GM12878 (cell line): Measurements from ENCODE around the gene ITGB5. TPM values are rescaled to one million over a fixed set of nuclear protein-coding genes. Genes with fewer than 3 reads are reported as not detected.

Source experiments
- BHLHE40 ChIP-seq, 2 experiments: fragments of 450-650 bp in 1 of 2; IDR thresholded peaks; 2 replicates each; pipeline ENCODE4 v1.6.1; 2011 to 2017; ENCODE audit warnings: low read depth in 2 of 2, borderline replicate concordance in 1 of 2, improper control_type of control experiment in 1 of 2, low read length in 1 of 2, mild to moderate bottlenecking in 1 of 2
- CREB1 ChIP-seq: IDR thresholded peaks from 2 replicates; pipeline ENCODE4 v1.6.1; 2012; ENCODE audit warnings: low read depth, mild to moderate bottlenecking, inconsistent platforms
- KAT2A ChIP-seq: conservative IDR thresholded peaks from 2 replicates; pipeline ENCODE4 v1.6.1; 2011; ENCODE audit warnings: low read depth, low read length; ENCODE audit not compliant: control insufficient read depth
- LARP7 ChIP-seq: fragments of 450-650 bp; IDR thresholded peaks from 2 replicates; pipeline ENCODE4 v1.6.1; 2017; ENCODE audit warnings: mild to moderate bottlenecking
- MTA3 ChIP-seq: IDR thresholded peaks from 2 replicates; pipeline ENCODE4 v1.6.1; 2012; ENCODE audit warnings: low read length, inconsistent platforms, borderline replicate concordance
- NFXL1 ChIP-seq: fragments of 450-650 bp; IDR thresholded peaks from 2 replicates; pipeline ENCODE4 v1.6.1; 2017; ENCODE audit warnings: antibody characterized with exemption, mild to moderate bottlenecking, borderline replicate concordance
- POLR2AphosphoS2 ChIP-seq: IDR thresholded peaks from 2 replicates; pipeline ENCODE4 v1.6.1; 2011; ENCODE audit warnings: low read depth, mild to moderate bottlenecking, low read length, improper control_type of control experiment, moderate library complexity
- SIN3A ChIP-seq: IDR thresholded peaks from 2 replicates; pipeline ENCODE4 v1.6.1; 2012; ENCODE audit warnings: low read depth, low read length, improper control_type of control experiment
- TAF1 ChIP-seq: IDR thresholded peaks from 2 replicates; pipeline ENCODE4 v1.6.1; 2011; ENCODE audit warnings: mild to moderate bottlenecking, low read depth, low read length, borderline replicate concordance
- WRNIP1 ChIP-seq: IDR thresholded peaks from 2 replicates; pipeline ENCODE4 v1.6.1; 2011; ENCODE audit warnings: low read depth, low read length, improper control_type of control experiment, borderline replicate concordance
- polyA plus RNA-seq, 11 experiments: library from polyadenylated mRNA; depleted of rRNA in 4 of 11; unstranded in 6 of 11; stranded (reverse) in 5 of 11; fragments of >200 nt; fragmentation: Nextera tagmentation in 4 of 11; fragmentation: Illumina TruSeq in 1 of 11; extraction: Ambion mirVana in 4 of 11; extraction: Trizol in 1 of 11; gene quantifications; 1 replicate in 1 of 11; 2 replicates in 10 of 11; pipeline versions ENCODE4 v1.2.1 to v1.2.3, GENCODE V29; 2011 to 2016; ENCODE audit warnings: inconsistent platforms in 2 of 11, missing spikeins in 2 of 11, low read depth in 1 of 11
- total RNA-seq, 4 experiments: library from RNA; depleted of rRNA in 3 of 4; stranded (reverse); fragments of >200 nt in 3 of 4; fragmentation: Illumina TruSeq in 1 of 4; extraction: Trizol in 1 of 4; gene quantifications; 2 replicates each; pipeline versions ENCODE4 v1.2.1 to v1.2.3, GENCODE V29; 2013 to 2021
- TF ChIP-seq, protein P1 (sequence below): fragments of 450-650 bp; IDR thresholded peaks from 2 replicates; pipeline ENCODE4 v1.6.1; 2016; ENCODE audit warnings: mild to moderate bottlenecking, moderate library complexity, borderline replicate concordance
- TF ChIP-seq, protein P2 (sequence below): IDR thresholded peaks from 2 replicates; pipeline ENCODE4 v1.6.1; 2012; ENCODE audit warnings: mild to moderate bottlenecking, low read depth, low read length
- TF ChIP-seq, protein P3 (sequence below): fragments of 450-650 bp; IDR thresholded peaks from 2 replicates; pipeline ENCODE4 v1.6.1; 2018; ENCODE audit warnings: borderline replicate concordance, mild to moderate bottlenecking; ENCODE audit not compliant: partially characterized antibody
- TF ChIP-seq, protein P4 (sequence below): IDR thresholded peaks from 2 replicates; pipeline ENCODE4 v1.6.1; 2011; ENCODE audit warnings: borderline replicate concordance, low read depth, mild to moderate bottlenecking, moderate library complexity, low read length; ENCODE audit not compliant: insufficient read depth, poor library complexity, severe bottlenecking
- TF ChIP-seq, protein P5 (sequence below): IDR thresholded peaks from 2 replicates; pipeline ENCODE4 v1.6.1; 2011; ENCODE audit warnings: low read depth, low read length, improper control_type of control experiment, borderline replicate concordance

Gene ITGB5
- total and polyA plus RNA-seq, 10 of the 15 experiments (the other 5 are each of a cell fraction or from before 2014, with no cell fraction given) = 0.05 to 10.0 (median 0.83) TPM; not detected in 2

DNA sequence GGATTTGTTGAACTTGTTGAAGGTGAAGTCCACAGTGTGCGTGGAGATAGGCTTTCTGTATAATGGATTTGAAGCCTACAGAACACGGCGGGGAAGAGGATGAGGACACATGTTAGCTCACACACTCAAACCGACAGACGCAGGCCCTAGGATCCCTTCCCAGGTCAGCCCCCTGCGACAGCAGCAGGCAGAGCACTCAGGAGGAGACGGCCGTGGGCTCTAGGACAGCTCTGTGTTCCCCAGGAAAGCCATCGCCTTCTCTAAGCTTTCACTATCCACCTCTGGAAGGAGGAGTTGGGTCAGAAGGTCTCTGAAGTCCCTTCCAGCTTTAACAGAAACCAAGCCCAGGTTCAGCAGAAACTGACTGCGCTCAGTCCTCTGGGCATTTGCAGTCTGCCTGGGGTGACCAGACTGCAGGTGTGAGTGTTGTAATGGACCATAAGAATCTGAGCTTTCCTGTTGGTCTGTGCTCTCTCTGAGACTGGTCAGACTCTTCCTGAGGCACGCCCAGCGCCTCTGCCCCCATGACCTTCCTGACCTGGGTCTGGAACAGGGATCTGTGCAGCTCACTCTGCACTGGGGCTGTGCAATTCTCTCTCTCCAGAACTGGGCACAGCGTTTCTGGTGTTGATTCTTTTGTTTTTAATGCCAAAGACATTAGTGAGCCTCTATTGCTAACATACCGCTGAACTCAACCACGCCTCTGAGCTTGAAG, 123.4 kb downstream of the ITGB5 start (continued):
- TF ChIP-seq, protein P1, sequence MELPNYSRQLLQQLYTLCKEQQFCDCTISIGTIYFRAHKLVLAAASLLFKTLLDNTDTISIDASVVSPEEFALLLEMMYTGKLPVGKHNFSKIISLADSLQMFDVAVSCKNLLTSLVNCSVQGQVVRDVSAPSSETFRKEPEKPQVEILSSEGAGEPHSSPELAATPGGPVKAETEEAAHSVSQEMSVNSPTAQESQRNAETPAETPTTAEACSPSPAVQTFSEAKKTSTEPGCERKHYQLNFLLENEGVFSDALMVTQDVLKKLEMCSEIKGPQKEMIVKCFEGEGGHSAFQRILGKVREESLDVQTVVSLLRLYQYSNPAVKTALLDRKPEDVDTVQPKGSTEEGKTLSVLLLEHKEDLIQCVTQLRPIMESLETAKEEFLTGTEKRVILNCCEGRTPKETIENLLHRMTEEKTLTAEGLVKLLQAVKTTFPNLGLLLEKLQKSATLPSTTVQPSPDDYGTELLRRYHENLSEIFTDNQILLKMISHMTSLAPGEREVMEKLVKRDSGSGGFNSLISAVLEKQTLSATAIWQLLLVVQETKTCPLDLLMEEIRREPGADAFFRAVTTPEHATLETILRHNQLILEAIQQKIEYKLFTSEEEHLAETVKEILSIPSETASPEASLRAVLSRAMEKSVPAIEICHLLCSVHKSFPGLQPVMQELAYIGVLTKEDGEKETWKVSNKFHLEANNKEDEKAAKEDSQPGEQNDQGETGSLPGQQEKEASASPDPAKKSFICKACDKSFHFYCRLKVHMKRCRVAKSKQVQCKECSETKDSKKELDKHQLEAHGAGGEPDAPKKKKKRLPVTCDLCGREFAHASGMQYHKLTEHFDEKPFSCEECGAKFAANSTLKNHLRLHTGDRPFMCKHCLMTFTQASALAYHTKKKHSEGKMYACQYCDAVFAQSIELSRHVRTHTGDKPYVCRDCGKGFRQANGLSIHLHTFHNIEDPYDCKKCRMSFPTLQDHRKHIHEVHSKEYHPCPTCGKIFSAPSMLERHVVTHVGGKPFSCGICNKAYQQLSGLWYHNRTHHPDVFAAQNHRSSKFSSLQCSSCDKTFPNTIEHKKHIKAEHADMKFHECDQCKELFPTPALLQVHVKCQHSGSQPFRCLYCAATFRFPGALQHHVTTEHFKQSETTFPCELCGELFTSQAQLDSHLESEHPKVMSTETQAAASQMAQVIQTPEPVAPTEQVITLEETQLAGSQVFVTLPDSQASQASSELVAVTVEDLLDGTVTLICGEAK = no peak
- no peak for TF ChIP-seq KAT2A
- TF ChIP-seq LARP7 = no peak
- TF ChIP-seq, protein P2, sequence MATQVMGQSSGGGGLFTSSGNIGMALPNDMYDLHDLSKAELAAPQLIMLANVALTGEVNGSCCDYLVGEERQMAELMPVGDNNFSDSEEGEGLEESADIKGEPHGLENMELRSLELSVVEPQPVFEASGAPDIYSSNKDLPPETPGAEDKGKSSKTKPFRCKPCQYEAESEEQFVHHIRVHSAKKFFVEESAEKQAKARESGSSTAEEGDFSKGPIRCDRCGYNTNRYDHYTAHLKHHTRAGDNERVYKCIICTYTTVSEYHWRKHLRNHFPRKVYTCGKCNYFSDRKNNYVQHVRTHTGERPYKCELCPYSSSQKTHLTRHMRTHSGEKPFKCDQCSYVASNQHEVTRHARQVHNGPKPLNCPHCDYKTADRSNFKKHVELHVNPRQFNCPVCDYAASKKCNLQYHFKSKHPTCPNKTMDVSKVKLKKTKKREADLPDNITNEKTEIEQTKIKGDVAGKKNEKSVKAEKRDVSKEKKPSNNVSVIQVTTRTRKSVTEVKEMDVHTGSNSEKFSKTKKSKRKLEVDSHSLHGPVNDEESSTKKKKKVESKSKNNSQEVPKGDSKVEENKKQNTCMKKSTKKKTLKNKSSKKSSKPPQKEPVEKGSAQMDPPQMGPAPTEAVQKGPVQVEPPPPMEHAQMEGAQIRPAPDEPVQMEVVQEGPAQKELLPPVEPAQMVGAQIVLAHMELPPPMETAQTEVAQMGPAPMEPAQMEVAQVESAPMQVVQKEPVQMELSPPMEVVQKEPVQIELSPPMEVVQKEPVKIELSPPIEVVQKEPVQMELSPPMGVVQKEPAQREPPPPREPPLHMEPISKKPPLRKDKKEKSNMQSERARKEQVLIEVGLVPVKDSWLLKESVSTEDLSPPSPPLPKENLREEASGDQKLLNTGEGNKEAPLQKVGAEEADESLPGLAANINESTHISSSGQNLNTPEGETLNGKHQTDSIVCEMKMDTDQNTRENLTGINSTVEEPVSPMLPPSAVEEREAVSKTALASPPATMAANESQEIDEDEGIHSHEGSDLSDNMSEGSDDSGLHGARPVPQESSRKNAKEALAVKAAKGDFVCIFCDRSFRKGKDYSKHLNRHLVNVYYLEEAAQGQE = no peak
- TF ChIP-seq, protein P3, sequence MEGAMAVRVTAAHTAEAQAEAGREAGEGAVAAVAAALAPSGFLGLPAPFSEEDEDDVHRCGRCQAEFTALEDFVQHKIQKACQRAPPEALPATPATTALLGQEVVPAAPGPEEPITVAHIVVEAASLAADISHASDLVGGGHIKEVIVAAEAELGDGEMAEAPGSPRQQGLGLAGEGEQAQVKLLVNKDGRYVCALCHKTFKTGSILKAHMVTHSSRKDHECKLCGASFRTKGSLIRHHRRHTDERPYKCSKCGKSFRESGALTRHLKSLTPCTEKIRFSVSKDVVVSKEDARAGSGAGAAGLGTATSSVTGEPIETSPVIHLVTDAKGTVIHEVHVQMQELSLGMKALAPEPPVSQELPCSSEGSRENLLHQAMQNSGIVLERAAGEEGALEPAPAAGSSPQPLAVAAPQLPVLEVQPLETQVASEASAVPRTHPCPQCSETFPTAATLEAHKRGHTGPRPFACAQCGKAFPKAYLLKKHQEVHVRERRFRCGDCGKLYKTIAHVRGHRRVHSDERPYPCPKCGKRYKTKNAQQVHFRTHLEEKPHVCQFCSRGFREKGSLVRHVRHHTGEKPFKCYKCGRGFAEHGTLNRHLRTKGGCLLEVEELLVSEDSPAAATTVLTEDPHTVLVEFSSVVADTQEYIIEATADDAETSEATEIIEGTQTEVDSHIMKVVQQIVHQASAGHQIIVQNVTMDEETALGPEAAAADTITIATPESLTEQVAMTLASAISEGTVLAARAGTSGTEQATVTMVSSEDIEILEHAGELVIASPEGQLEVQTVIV = no peak
- TF ChIP-seq NFXL1 = no peak
- no peak for TF ChIP-seq WRNIP1
- no peak for TF ChIP-seq MTA3
- TF ChIP-seq, protein P4, sequence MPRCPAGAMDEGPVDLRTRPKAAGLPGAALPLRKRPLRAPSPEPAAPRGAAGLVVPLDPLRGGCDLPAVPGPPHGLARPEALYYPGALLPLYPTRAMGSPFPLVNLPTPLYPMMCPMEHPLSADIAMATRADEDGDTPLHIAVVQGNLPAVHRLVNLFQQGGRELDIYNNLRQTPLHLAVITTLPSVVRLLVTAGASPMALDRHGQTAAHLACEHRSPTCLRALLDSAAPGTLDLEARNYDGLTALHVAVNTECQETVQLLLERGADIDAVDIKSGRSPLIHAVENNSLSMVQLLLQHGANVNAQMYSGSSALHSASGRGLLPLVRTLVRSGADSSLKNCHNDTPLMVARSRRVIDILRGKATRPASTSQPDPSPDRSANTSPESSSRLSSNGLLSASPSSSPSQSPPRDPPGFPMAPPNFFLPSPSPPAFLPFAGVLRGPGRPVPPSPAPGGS = no peak
- TF ChIP-seq, protein P5, sequence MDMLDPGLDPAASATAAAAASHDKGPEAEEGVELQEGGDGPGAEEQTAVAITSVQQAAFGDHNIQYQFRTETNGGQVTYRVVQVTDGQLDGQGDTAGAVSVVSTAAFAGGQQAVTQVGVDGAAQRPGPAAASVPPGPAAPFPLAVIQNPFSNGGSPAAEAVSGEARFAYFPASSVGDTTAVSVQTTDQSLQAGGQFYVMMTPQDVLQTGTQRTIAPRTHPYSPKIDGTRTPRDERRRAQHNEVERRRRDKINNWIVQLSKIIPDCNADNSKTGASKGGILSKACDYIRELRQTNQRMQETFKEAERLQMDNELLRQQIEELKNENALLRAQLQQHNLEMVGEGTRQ = no peak
- no peak for TF ChIP-seq POLR2AphosphoS2
- no peak for TF ChIP-seq BHLHE40 (IDR thresholded peaks at IDR 0.05; ENCODE audit: borderline replicate concordance in 1 of 2, low read depth in 2 of 2, low read length in 1 of 2)
- no peak for TF ChIP-seq CREB1
- no peak for TF ChIP-seq SIN3A
- TF ChIP-seq TAF1 = no peak
